GM10266 (cell line): ENCODE data around the gene NLRC3.
A peak's percentile ranks its signal among the peaks of the same experiment; 100 is the strongest.

ENCODE experiments used
- DNase-seq: peaks from one replicate; pipeline ENCODE4 v3.0.0; 2012; ENCODE audit errors: extremely low spot score
- TF ChIP-seq, protein P1 (sequence below): IDR thresholded peaks from 2 replicates; pipeline ENCODE4 v1.5.1; 2012; ENCODE audit warnings: mild to moderate bottlenecking, low read depth; ENCODE audit not compliant: control insufficient read depth, insufficient read depth; ENCODE audit errors: missing control alignments

Gene NLRC3

DNA sequence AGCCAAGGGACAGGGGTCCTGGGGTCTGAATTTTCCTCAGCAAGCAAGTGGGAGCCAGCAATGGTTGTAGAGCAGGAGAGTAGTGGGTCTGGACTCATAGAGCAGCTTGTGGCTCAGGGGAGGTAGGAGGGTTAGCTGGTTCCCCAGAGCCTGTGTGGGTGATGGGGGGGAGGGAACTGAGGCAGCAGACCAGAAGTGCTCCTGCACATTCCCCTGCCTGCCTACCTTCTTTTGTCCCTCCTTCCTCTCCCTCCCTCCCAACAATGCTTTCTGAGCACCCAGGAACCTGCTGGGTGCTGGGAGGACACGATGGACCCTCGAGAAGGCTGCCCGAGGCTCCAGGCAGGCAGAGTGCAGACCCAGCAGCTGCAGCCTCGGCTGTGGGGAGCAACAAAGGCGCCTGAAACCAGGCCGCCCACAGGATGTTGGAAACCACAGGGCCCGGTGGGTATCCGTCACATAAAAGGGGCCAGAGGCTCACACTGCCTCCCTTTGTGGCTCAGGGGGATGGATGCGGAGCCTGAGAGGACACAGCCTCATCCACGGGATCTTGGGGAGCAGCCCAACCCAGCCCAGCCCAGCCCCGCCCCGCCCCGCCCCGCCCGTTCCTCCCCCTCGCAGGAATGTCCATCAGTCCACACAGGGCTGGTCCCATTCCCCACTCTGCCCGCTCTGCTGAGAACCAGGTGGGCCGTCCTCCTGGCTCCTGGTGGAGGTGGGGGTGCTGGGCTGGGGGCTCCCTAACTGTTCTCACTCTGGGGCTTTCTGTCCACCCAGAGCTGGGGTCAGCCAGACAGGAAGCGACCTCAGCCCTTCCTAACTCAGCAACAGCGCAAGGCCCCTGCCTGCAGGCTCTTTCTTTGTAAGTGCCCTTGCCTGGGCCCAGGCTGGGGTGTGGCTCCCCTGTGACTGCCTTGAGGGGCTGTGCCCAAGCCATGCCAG, 1.7 kb upstream of the NLRC3 start:
- DNase-seq = peak; percentile 79
- TF ChIP-seq, protein P1, sequence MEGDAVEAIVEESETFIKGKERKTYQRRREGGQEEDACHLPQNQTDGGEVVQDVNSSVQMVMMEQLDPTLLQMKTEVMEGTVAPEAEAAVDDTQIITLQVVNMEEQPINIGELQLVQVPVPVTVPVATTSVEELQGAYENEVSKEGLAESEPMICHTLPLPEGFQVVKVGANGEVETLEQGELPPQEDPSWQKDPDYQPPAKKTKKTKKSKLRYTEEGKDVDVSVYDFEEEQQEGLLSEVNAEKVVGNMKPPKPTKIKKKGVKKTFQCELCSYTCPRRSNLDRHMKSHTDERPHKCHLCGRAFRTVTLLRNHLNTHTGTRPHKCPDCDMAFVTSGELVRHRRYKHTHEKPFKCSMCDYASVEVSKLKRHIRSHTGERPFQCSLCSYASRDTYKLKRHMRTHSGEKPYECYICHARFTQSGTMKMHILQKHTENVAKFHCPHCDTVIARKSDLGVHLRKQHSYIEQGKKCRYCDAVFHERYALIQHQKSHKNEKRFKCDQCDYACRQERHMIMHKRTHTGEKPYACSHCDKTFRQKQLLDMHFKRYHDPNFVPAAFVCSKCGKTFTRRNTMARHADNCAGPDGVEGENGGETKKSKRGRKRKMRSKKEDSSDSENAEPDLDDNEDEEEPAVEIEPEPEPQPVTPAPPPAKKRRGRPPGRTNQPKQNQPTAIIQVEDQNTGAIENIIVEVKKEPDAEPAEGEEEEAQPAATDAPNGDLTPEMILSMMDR = no peak

DNA sequence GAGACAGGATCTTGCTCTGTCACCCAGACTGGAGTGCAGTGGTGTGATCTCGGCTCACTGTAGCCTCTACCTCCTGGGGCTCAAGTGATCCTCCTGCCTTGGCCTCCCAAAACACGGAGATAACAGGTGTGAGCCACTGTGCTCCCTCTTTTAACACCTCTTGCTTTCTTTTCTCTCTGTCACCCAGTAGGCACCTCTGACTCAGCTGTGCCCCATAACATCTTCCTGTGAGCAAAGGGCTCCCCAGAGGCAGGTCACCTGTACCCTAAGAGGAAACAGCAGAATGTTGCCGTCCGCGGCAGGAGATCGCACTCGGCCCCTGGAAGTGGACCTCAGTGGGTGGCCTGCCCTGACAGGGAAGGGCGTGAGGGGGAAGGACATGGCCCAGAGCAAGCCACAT, 918 bp upstream of the NLRC3 start:
- DNase-seq = no peak
- TF ChIP-seq, protein P1 = no peak

DNA sequence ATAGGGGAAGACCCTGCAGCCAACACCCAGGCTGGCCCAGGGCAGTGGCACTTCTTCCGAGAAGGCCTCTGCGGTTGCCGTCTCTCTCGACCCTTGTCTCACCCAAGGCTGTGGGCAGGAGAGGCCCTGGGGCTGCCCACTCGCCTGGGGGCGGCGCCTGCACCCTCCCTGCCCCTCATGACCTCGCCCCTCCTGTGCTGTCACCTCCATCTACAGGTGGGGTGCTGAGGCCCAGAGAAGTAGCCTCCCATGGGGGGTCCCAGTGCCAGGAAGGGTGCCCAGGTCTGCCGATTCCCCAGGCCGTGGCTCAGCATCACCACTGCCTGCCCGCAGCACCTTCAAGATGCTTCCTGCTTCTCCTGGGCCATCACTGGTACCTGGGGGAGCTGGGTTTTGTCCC, 992 bp downstream of the NLRC3 start:
- TF ChIP-seq, protein P1 = no peak
- DNase-seq = no peak

DNA sequence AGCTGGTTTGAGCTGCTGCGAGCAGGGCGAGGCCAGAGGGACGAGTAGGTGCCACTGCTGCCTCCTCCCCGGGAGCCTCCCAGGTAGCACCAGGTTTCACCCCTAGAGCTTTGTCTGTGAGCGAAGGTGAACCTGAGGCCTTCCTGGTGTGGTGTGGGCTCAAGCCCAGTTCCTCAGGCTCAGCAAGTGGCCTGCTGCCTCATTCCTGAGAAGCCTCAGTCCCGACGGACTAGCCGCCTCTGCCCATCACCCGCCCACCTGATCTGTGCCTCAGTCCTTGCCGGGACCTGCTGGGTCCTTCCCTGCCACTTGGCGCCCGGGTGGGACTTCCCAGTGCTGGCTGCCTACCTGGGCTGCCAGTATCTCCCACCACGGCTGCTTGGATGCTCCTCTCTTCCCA, 1.7 kb downstream of the NLRC3 start:
- TF ChIP-seq, protein P1 = no peak
- no peak for DNase-seq

DNA sequence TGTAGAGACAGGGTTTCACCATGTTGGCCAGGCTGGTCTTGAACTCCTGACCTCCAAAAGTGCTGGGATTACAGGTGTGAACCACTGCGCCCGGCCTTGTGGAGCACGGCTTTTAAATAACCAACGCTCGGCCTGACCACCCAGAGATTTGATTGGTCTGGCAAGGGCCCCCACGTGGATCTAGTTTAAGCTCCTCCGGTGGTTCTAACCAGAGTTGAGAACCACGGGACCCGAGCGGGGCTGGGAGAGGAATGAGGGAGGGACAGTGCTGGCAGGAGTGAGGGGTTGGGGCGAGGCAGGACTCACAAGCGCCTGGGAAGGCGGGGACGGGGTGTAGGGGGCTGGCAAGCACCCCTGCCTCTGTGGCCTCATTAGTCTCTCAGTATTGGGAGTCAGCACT, 3.0 kb downstream of the NLRC3 start:
- DNase-seq = no peak
- TF ChIP-seq, protein P1 = no peak

DNA sequence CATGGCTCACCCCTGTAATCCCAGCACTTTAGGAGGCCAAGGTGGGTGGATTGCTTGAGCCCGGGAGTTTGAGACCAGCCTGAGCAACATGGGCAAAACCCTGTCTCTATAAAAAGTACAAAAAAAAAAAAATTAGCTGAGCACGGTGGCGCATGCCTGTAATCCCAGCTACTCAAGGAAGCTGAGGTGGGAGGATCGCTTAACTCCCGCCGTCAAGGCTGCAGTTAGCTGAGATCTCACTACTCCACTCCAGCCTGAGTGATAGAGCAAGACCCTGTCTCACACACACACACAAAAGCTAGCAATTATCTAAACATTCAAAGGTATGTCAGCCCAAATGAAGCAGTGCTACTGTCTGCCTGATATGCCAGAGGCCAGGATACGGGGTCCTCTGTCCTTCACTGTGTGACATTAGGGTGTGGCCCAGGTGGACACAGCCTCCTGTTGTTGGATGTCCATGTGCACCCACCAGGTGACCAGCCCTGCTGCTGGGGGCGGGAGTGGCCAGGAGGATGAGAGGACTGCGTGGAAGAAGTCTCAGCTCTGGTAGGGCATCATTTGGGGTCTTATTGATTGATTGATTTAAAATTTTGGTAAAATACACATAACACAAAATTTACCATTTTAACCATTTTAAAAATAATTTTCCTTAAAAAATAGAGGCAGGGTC, 3.9 kb downstream of the NLRC3 start:
- TF ChIP-seq, protein P1 = no peak
- no peak for DNase-seq
